H9 (cell line): Measurements from ENCODE around the gene SLC39A7. TPM values are rescaled to one million over a fixed set of nuclear protein-coding genes. Genes with fewer than 3 reads are reported as not detected.

ENCODE experiments used
- DNase-seq: peaks from one replicate; pipeline ENCODE4 v3.0.0-alpha.2; 2017
- H2AFZ ChIP-seq: one replicate; pipeline ENCODE4 v1.6.1; 2013; ENCODE audit warnings: mild to moderate bottlenecking, low read length, control low read depth, moderate library complexity
- H2AK5ac ChIP-seq: 2 replicates; pipeline ENCODE4 v1.6.1; 2013; ENCODE audit warnings: low read length, control low read depth, mixed read lengths; ENCODE audit not compliant: insufficient read length
- H2BK120ac ChIP-seq: one replicate; pipeline ENCODE4 v1.6.1; 2013; ENCODE audit warnings: low read depth, mild to moderate bottlenecking, low read length, control low read depth, inconsistent platforms; ENCODE audit not compliant: poor library complexity, severe bottlenecking
- H2BK12ac ChIP-seq: 2 replicates; pipeline ENCODE4 v1.6.1; 2013; ENCODE audit warnings: low read length, control low read depth, mixed read lengths, low read depth; ENCODE audit not compliant: insufficient read length
- H2BK15ac ChIP-seq: 2 replicates; pipeline ENCODE4 v1.6.1; 2013; ENCODE audit warnings: low read depth, low read length, control low read depth
- H2BK20ac ChIP-seq: one replicate; pipeline ENCODE4 v1.6.1; 2013; ENCODE audit warnings: low read depth, mild to moderate bottlenecking, low read length, control low read depth, inconsistent platforms; ENCODE audit not compliant: poor library complexity, severe bottlenecking
- H2BK5ac ChIP-seq: 2 replicates; pipeline ENCODE4 v1.6.1; 2013; ENCODE audit warnings: low read length, control low read depth, mixed read lengths; ENCODE audit not compliant: insufficient read length
- H3K14ac ChIP-seq: 2 replicates; pipeline ENCODE4 v1.6.1; 2013; ENCODE audit warnings: low read length, control low read depth; ENCODE audit not compliant: insufficient read depth
- H3K18ac ChIP-seq: 2 replicates; pipeline ENCODE4 v1.6.1; 2013; ENCODE audit warnings: low read depth, mild to moderate bottlenecking, mixed read lengths, low read length, control low read depth; ENCODE audit not compliant: insufficient read length
- H3K23ac ChIP-seq: 2 replicates; pipeline ENCODE4 v1.6.1; 2013; ENCODE audit warnings: low read length, control low read depth, mixed read lengths, low read depth; ENCODE audit not compliant: insufficient read length
- H3K23me2 ChIP-seq: 2 replicates; pipeline ENCODE4 v1.6.1; 2013; ENCODE audit warnings: low read depth, mild to moderate bottlenecking, mixed read lengths, low read length, control low read depth; ENCODE audit not compliant: insufficient read length, poor library complexity, severe bottlenecking
- H3K27ac ChIP-seq: 2 replicates; pipeline ENCODE4 v1.5.1; 2013; ENCODE audit warnings: low read length, control low read depth, mixed read lengths, low read depth; ENCODE audit not compliant: insufficient read length
- H3K27me3 ChIP-seq: 2 replicates; pipeline ENCODE4 v1.6.1; 2013; ENCODE audit warnings: low read length, control low read depth, inconsistent platforms; ENCODE audit not compliant: insufficient read depth
- H3K4ac ChIP-seq: 2 replicates; pipeline ENCODE4 v1.6.1; 2013; ENCODE audit warnings: low read depth, mild to moderate bottlenecking, control low read depth, inconsistent platforms, low read length, moderate library complexity
- H3K4me1 ChIP-seq: 2 replicates; pipeline ENCODE4 v1.6.1; 2013; ENCODE audit warnings: low read length, control low read depth, inconsistent platforms; ENCODE audit not compliant: insufficient read depth
- H3K4me2 ChIP-seq: 2 replicates; pipeline ENCODE4 v1.6.1; 2013; ENCODE audit warnings: low read length, control low read depth, mixed read lengths; ENCODE audit not compliant: insufficient read length, insufficient read depth
- H3K56ac ChIP-seq: 2 replicates; pipeline ENCODE4 v1.6.1; 2013; ENCODE audit warnings: low read depth, mild to moderate bottlenecking, mixed read lengths, low read length, control low read depth; ENCODE audit not compliant: insufficient read length
- H3K79me1 ChIP-seq: 2 replicates; pipeline ENCODE4 v1.6.1; 2013; ENCODE audit warnings: low read depth, mild to moderate bottlenecking, moderate library complexity, low read length, control low read depth, inconsistent platforms; ENCODE audit not compliant: insufficient read depth, poor library complexity, severe bottlenecking
- H3K79me2 ChIP-seq: 2 replicates; pipeline ENCODE4 v1.6.1; 2013; ENCODE audit warnings: low read length, control low read depth, inconsistent platforms; ENCODE audit not compliant: insufficient read depth
- H3K9ac ChIP-seq: 2 replicates; pipeline ENCODE4 v1.6.1; 2013; ENCODE audit warnings: low read length, control low read depth, mixed read lengths; ENCODE audit not compliant: insufficient read length; ENCODE audit errors: extremely low read depth
- H3K9me3 ChIP-seq: one replicate; pipeline ENCODE4 v1.6.1; 2013; ENCODE audit warnings: low read depth, low read length, inconsistent platforms; ENCODE audit not compliant: control insufficient read depth
- H3T11ph ChIP-seq: one replicate; pipeline ENCODE4 v1.6.1; 2013; ENCODE audit warnings: mild to moderate bottlenecking, low read length, control low read depth, inconsistent platforms
- H4K20me1 ChIP-seq: one replicate; pipeline ENCODE4 v1.6.1; 2013; ENCODE audit not compliant: control insufficient read depth, insufficient read length, insufficient read depth
- H4K5ac ChIP-seq: 2 replicates; pipeline ENCODE4 v1.6.1; 2013; ENCODE audit warnings: low read depth, mild to moderate bottlenecking, mixed read lengths, low read length, control low read depth; ENCODE audit not compliant: insufficient read length
- H4K8ac ChIP-seq: replicated peaks from 2 replicates; pipeline ENCODE4 v1.6.1; 2013; ENCODE audit warnings: low read length, control low read depth, mixed read lengths, low read depth; ENCODE audit not compliant: insufficient read length
- H4K91ac ChIP-seq: 2 replicates; pipeline ENCODE4 v1.6.1; 2013; ENCODE audit warnings: low read depth, mild to moderate bottlenecking, moderate library complexity, mixed read lengths, low read length, control low read depth; ENCODE audit not compliant: insufficient read length
- H3K27ac Mint-ChIP-seq, 3 experiments: 2 replicates in 2 of 3; 3 replicates in 1 of 3; pipeline ENCODE4 v1.8.0; 2020 to 2021; ENCODE audit warnings: mixed read lengths in 3 of 3, mild to moderate bottlenecking in 1 of 3, moderate library complexity in 1 of 3
- H3K27me3 Mint-ChIP-seq: 2 replicates; pipeline ENCODE4 v1.8.0; 2021; ENCODE audit warnings: low read depth, mild to moderate bottlenecking, moderate library complexity, mixed read lengths
- H3K36me3 Mint-ChIP-seq, 3 experiments: 2 replicates in 2 of 3; 3 replicates in 1 of 3; pipeline ENCODE4 v1.8.0; 2020 to 2021; ENCODE audit warnings: low read depth in 3 of 3, mixed read lengths in 3 of 3; ENCODE audit not compliant: insufficient read depth in 1 of 3
- H3K4me1 Mint-ChIP-seq, 2 experiments: 2 replicates each; pipeline ENCODE4 v1.8.0; 2020; ENCODE audit warnings: mixed read lengths in 2 of 2
- H3K4me3 Mint-ChIP-seq, 2 experiments: 2 replicates in 1 of 2; 3 replicates in 1 of 2; pipeline ENCODE4 v1.8.0; 2020 to 2021; ENCODE audit warnings: mild to moderate bottlenecking in 2 of 2, mixed read lengths in 2 of 2, moderate library complexity in 1 of 2
- H3K9me3 Mint-ChIP-seq, 2 experiments: 2 replicates in 1 of 2; 3 replicates in 1 of 2; pipeline ENCODE4 v1.8.0; 2020; ENCODE audit warnings: mild to moderate bottlenecking in 2 of 2, mixed read lengths in 2 of 2, moderate library complexity in 1 of 2
- WGBS: extraction: QIAGEN DNeasy Blood & Tissue Kit; methylation state at CpG from one replicate; pipeline ENCODE4 v1.1.7; 2013; ENCODE audit warnings: missing lambda C conversion rate, low lambda C conversion rate, mixed read lengths; ENCODE audit not compliant: insufficient read length; ENCODE audit errors: extremely low coverage; 5-methylcytosine and 5-hydroxymethylcytosine counted together
- total RNA-seq: library from RNA; stranded (reverse); gene quantifications from 2 replicates; pipeline ENCODE4 v1.2.1, GENCODE V29; 2021
- TF ChIP-seq, protein P1 (sequence below): fragments of 200-600 bp; sonication (generic); conservative IDR thresholded peaks from 3 replicates; pipeline ENCODE4 v1.8.0; 2021; ENCODE audit warnings: antibody characterized with exemption, mild to moderate bottlenecking

The SLC39A7 gene
- total RNA-seq, 1 experiment from 2014 or later = 107 TPM

DNA sequence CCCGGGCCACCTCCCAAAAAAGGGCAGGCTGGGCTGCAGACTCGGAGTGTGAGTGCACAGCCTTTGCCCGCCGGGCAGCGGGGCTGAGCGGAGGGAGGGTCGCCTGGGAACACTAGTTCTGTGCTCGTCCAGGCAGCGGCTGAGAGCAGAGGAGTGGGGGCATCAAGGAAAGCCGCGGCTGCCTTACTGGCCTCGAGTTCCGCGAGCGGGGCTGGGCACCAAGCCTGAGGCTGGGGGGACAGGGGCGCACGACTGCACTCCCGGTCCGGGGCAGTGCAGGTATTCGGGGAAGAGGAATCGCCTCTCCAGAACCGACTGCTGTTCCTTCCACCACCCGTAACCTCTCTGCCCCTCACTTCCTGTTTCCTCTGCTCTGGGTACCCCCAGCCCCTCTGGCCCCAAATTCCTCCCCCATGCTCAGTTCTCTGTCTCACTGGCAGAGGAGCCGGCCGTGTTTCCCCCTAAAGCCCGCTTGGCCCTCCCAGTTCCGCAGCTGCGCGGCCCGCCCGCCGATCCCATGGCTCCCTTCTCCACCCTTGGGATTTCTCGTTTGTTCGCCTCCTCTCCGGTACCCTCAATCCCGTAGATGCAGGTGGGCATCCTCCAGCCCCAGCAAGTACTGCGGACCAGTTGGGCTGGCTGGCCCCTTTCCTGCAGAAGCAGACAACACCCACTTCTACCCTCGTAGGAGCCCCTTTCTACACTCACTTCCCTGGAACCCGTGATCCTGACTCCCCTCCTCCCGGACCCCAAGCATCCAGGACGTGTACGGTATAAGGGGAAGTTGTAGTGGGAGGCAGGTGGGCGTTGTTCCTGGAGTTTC, 12.7 kb downstream of the SLC39A7 start:
- Mint-ChIP-seq H3K36me3 (peaks cover 7 to 24% (median 16%) of the 10 kb centered on the region in 3 experiments; a peak in 6 of 7 replicates), H3K4me1 (peaks cover 37 to 51% of the 10 kb centered on the region in 2 experiments), H3K4me3 (peak overlapping the region; percentile 75 to 94), H3K27me3 (peaks cover 86% of the 10 kb centered on the region), H3K27ac (peak overlapping the region in 1 of 3 experiments; percentile 29; a peak in 2 of 7 replicates), H3K9me3 (peaks cover 0 to 4% of the 10 kb centered on the region in 2 experiments; a peak in 1 of 5 replicates)
- no peak overlapping the region for H3K56ac ChIP-seq
- H3K4me2 ChIP-seq = peak overlapping the region; percentile 88
- peaks cover 3% of the 10 kb centered on the region for H4K20me1 ChIP-seq
- H3K9ac ChIP-seq = no peak overlapping the region
- H3T11ph ChIP-seq = no peak overlapping the region
- no peaks in the 10 kb centered on the region for H3K79me2 ChIP-seq
- H3K18ac ChIP-seq = no peak overlapping the region
- TF ChIP-seq, protein P1, sequence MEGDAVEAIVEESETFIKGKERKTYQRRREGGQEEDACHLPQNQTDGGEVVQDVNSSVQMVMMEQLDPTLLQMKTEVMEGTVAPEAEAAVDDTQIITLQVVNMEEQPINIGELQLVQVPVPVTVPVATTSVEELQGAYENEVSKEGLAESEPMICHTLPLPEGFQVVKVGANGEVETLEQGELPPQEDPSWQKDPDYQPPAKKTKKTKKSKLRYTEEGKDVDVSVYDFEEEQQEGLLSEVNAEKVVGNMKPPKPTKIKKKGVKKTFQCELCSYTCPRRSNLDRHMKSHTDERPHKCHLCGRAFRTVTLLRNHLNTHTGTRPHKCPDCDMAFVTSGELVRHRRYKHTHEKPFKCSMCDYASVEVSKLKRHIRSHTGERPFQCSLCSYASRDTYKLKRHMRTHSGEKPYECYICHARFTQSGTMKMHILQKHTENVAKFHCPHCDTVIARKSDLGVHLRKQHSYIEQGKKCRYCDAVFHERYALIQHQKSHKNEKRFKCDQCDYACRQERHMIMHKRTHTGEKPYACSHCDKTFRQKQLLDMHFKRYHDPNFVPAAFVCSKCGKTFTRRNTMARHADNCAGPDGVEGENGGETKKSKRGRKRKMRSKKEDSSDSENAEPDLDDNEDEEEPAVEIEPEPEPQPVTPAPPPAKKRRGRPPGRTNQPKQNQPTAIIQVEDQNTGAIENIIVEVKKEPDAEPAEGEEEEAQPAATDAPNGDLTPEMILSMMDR = no peak
- H4K8ac ChIP-seq = no peak overlapping the region
- H3K4me1 ChIP-seq = no peaks in the 10 kb centered on the region
- H4K91ac ChIP-seq = no peak overlapping the region
- H2AFZ ChIP-seq = no peak overlapping the region
- H3K14ac ChIP-seq = no peak overlapping the region; the same call in 1 of the 2 replicates
- H2BK5ac ChIP-seq = no peak overlapping the region
- no peak overlapping the region for H3K4ac ChIP-seq
- no peak overlapping the region for H2BK15ac ChIP-seq
- no peak overlapping the region for H4K5ac ChIP-seq
- no peak overlapping the region for H2AK5ac ChIP-seq
- no peak overlapping the region for H3K23ac ChIP-seq
- no peak overlapping the region for H2BK12ac ChIP-seq
- no peak overlapping the region for H2BK20ac ChIP-seq
- no peak overlapping the region for H3K27ac ChIP-seq
- no CpG with 5 or more reads among the region's 43 CpGs for WGBS
- H2BK120ac ChIP-seq = no peak overlapping the region
- no peaks in the 10 kb centered on the region for H3K9me3 ChIP-seq
- peaks cover 11% of the 10 kb centered on the region for H3K23me2 ChIP-seq
- H3K27me3 ChIP-seq = peaks cover 51% of the 10 kb centered on the region
- no peak for DNase-seq
- no peaks in the 10 kb centered on the region for H3K79me1 ChIP-seq
